Measurements from ENCODE around the gene POLR3GL.

GRCh38 chr1:145967288-145967687, 2.8 kb downstream of the POLR3GL start:
- TF ChIP-seq CTCF (IDR thresholded peaks at IDR 0.05): no peak
- no peak for TF ChIP-seq POLR2AphosphoS5 (IDR thresholded peaks at IDR 0.05)
- no peak for TF ChIP-seq POLR2A (IDR thresholded peaks at IDR 0.05)
- no peak for TF ChIP-seq EP300 (IDR thresholded peaks at IDR 0.05)
